ENCODE measurements around the gene APBA2. TPM values are rescaled to one million over a fixed set of nuclear protein-coding genes. Genes with fewer than 3 reads are reported as not detected.

APBA2 gene
- total RNA-seq, 2 experiments from 2014 or later, result 16.2 to 17.2 TPM

DNA sequence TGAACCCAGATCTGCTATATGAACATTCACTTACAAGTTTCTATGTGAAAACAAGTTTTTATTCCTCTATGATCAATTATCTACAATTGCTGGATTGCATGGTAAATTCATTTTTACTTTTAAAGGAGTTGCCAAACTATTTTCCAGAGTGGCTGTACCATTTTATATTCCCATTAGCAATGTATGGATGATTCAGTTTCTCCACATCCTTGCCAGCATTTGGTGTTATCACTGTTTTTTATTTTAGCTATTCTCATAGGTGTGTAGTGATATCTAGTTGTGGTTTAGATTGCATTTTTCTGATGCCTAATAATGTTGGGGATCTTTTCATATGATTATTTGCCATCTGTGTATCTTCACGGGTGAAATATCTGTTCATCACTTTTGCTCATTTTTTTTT lies 78.3 kb downstream of the APBA2 start:
- POLR2A ChIA-PET, result no interaction called here

GRCh38 chr15:28967066-28967465 lies 81.3 kb downstream of the APBA2 start:
- POLR2A ChIA-PET, result no interaction called here
- CTCF ChIA-PET, result no interaction called here

More for the DNA sequence above, 78.3 kb downstream of the APBA2 start:
- CTCF ChIA-PET, result interaction anchor here (0.7 kb wide), 1 partner anchor 299 kb away, joined by 3 read pairs; no protein-coding TSS in a partner anchor

- POLR2A ChIA-PET, result no interaction called here
- CTCF ChIA-PET, result interaction anchor here (0.9 kb wide), 1 partner anchor 40 kb away, joined by 3 read pairs; no protein-coding TSS in a partner anchor
These were observed 82.2 kb downstream of the APBA2 start for GRCh38 chr15:28967990-28968389.

GRCh38 chr15:28969511-28970085 lies 83.8 kb downstream of the APBA2 start:
- POLR2A ChIA-PET, result no interaction called here
- CTCF ChIA-PET, result no interaction called here

DNA sequence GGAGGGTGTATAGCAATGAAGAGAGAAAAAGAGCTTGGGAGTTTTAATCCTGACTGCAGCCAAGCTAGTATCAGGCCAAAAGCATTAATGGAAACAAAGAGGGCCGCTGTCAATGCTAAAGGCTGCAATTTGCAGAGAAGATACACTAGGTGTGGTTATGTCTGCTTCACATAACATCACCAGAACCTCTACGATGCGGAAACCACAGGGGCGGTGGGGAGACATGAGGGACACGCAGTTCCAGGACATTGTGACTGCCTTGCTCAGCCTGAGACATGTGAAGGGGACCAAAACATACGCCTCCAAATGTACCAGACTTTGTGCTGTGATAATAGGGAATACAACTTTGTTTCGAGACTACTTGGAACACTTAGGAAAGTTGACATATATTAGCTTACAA lies 88.4 kb downstream of the APBA2 start:
- POLR2A ChIA-PET, result no interaction called here
- CTCF ChIA-PET, result interaction anchor here (0.7 to 2.0 kb wide), 3 partner anchors 15 to 117 kb away, joined by 3 to 7 read pairs (median 5); no protein-coding TSS in a partner anchor

GRCh38 chr15:28975766-28976179 lies 90.0 kb downstream of the APBA2 start:
- POLR2A ChIA-PET, result no interaction called here

DNA sequence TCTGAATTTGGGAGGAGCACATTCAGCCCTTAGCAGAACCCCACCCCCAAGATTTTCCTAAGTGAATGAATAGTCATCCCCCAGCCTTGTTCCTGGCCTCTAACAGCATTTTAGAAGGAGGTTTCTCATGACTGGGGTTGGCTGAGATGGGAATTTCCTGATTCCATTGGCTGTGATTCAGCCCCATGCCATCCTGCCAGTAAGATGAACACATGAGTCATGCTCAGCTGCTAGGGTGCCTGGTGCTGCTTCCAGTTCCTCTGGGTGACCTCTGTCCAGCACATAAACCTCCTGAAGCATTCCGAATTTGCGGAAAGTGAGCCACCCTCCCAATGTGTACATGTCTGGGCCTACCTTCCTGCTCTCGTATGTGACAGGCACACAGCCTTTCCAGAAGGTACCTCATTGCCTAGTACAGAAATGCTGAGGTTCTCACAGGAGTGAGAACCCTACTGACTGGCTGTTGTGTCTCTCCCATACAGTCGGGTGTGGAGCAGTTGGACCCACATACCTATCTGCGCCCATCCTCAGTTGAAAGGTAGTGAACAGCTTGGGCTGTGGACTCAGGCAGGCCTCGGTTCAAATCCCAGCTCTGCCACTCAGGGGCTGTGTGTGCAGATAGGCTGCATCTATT lies 91.7 kb downstream of the APBA2 start:
- CTCF ChIA-PET, result no interaction called here

More at GRCh38 chr15:28975766-28976179, 90.0 kb downstream of the APBA2 start:
- CTCF ChIA-PET, result interaction anchor here (0.6 to 1.8 kb wide), 6 partner anchors 11 to 100 kb away, joined by 3 to 7 read pairs (median 4); no protein-coding TSS in a partner anchor

DNA sequence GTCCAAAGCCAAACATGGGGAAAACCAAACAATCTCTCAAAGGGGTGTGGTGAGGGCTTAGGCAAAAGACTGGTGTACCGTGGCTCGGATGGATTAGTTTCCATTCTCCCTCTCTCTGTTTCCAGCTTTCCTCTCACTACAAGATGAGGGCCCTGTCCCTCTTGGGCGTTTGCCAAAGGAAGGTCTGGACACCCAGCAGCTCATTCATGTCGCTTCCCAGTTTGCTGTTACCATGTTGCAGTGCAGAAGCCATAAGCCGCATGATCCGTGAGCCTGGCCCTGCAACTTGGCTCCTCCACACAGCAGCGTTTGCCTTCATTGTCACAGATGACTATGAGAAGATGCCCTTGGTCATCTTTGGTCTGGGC lies 92.2 kb downstream of the APBA2 start:
- ChIA-PET POLR2A (no interaction called here), CTCF (interaction anchor here (0.6 kb wide), 1 partner anchor 30 kb away, joined by 4 read pairs; no protein-coding TSS in a partner anchor)

More for the DNA sequence above, 91.7 kb downstream of the APBA2 start:
- POLR2A ChIA-PET, result no interaction called here

GRCh38 chr15:28978661-28979060 lies 92.9 kb downstream of the APBA2 start:
- CTCF ChIA-PET, result interaction anchor here (0.6 kb wide), 1 partner anchor 30 kb away, joined by 4 read pairs; no protein-coding TSS in a partner anchor
- POLR2A ChIA-PET, result no interaction called here

DNA sequence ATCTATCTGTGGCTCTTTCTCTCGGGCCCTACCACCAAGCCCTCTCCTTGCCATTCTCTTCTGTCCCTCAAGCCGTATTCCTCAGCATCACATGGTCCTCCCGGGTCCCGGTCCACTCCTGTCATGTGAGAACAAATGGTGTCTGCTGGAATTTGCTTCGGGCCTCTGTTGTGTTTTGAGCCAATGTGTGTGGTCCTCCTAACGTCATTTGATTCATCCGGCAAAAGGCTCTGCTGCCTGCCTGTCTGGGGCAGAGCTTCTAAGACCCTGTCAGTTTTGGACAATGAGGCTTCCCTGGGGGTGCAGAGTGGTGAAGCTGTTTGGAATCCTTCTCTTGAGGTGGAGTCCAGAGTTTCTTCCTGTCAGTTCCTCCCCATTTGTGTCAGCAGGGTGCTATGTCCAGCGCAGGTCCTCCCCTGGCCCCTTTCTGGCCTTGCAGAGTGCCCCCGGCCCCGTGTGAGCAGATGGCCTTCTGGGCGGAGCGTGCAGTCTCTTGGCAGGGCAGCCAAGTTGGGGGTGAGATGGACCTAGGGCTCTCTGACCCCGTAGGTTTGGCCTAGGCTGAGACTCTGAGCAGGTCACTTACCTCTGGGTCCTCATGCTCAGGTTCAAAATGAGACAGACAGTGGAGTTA lies 93.6 kb downstream of the APBA2 start:
- ChIA-PET CTCF (interaction anchor here (1.3 kb wide), 1 partner anchor 10 kb away, joined by 4 read pairs; no protein-coding TSS in a partner anchor), POLR2A (no interaction called here)

DNA sequence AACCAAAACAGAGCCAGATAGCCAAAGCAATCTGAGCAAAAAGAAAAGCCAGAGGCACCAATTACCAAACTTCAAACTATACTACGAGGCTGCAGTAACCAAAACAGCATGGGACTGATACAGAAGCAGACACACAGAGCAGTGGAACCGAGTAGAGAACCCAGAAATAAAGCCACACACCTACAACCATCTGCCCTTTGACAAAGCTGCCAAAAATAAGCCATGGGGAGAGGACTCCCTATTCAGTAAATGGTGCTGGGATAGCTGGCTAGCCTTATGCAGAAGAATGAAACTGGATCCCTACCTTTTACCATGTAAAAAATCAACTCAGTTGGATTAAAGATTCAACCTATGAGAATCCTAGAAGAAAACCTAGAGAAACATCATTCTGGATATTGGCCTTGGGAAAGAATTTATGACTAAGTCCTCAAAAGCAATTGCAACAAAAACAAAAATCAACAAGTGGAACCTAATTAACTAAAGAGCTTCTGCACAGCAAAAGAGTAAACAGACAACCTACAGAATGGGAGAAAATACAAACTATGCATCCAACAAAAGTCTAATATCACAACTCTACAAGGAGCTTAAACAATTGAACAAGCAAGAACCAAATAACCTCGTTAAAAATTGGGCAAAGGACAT lies 95.1 kb downstream of the APBA2 start:
- CTCF ChIA-PET, result interaction anchor here (1.3 kb wide), 1 partner anchor 8 kb away, joined by 4 read pairs; no protein-coding TSS in a partner anchor
- POLR2A ChIA-PET, result no interaction called here

GRCh38 chr15:28981351-28981720 lies 95.6 kb downstream of the APBA2 start:
- POLR2A ChIA-PET, result no interaction called here
- CTCF ChIA-PET, result no interaction called here

DNA sequence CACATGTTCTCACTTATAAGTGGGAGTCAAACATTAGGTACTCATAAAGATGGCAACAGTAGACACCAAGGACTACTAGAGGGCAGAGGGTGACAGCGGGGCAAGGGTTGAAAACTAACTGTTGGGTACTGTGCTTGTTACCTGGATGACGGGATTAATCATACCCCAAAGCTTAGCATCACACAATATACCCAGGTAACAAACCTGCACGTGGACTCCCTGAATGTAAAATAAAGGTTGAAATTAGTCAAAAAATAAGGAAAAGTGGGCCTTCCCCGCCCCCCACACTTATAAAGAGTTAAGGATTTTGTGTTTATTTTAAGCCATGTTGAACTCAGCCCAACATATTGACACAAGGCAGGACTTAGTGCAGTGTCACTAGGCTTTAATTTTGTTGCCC lies 96.1 kb downstream of the APBA2 start:
- ChIA-PET POLR2A (no interaction called here), CTCF (no interaction called here)

DNA sequence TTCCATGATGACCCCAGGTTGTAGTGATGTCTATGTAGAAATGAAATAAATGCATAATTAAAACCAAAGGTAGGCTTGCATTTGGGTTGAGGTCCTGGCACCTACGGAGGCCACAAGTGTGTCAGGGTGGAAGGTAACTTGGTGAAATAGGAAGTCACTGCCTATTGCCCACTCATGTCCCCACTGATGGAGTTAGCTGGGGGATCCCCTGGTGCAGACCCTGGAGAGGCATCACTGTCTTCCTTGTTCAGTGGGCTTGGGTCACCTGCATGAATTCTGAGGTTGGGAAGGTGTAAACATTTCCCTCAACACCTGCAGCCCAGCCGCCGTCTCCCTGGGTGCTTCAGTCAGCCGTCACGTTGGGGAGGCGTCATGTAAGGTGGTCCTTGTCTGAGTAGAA lies 97.1 kb downstream of the APBA2 start:
- ChIA-PET POLR2A (no interaction called here), CTCF (no interaction called here)

DNA sequence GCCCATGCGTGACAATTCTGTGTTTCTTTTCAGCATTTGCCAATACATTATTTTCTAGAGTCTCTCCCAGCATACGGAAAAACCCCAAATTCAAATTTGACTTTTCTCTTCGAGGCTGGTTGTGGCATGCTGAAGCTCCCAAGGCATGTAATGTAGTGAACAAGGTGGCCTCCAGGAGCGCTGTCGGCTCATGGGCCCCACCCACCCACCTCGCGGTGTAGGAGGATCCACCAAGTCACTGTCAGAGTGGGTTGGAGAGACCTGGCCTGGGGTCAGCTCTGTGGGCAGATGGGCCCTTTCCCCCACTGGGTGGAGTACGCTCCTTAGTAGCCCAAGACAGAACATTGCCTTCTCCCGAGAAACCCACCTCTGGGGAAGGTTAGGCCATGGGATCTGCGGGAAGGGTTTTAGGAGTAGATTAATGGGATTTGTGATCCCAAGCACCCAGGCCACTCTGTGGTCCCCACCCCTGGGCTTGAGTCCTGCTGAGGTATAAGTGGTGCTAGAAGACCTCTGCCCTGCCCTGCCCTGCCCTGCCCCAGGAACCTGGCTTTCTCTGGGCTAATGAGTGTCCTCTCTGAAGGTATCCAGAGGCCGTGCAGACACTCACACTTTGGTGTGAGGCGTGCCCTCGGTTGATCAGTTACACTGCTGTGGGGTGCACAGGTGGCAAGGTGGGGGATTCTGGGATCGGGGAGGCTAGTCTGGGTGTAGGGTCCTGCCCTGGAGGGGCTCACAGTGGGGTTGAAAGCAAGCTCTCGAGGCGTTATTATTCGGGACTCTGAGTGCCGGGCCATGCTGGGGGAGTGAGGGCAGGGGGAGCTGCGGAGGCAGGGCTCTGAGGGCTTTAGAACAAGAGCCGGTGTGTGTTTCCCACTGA lies 97.9 kb downstream of the APBA2 start:
- ChIA-PET POLR2A (no interaction called here), CTCF (no interaction called here)

GRCh38 chr15:28984421-28985315 lies 98.9 kb downstream of the APBA2 start:
- ChIA-PET POLR2A (interaction anchor here (0.7 kb wide), 1 partner anchor 47 kb away, joined by 6 read pairs; no protein-coding TSS in a partner anchor), CTCF (interaction anchor here (1.2 kb wide), 1 partner anchor 103 kb away, joined by 4 read pairs; no protein-coding TSS in a partner anchor)

DNA sequence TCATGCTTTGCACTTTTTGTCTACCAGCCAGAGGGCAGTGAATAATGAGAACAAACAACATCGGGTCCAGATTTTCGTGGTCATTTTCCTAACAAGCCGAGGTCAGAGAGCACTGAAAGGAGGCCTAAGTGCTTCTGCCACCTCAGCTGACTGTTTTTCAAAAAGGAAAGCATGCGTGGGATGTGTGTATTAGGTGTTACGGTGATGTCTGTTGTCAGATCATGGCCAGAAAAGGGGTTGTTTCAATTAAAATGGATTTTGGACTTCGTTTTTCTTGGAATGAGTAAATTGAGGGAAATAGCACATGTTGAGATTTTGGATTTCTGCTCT lies 99.5 kb downstream of the APBA2 start:
- ChIA-PET CTCF (interaction anchor here (1.2 kb wide), 1 partner anchor 103 kb away, joined by 4 read pairs; no protein-coding TSS in a partner anchor), POLR2A (no interaction called here)

- CTCF ChIA-PET, result no interaction called here
These were observed 99.9 kb downstream of the APBA2 start for GRCh38 chr15:28985691-28986090.

More at GRCh38 chr15:28985691-28986090, 99.9 kb downstream of the APBA2 start:
- POLR2A ChIA-PET, result no interaction called here
